Measurements from ENCODE around the gene MTHFD1L.
"Not testable (repeated sequence)": the region's sequence is repeated elsewhere in the genome, so short reads cannot be mapped to it uniquely, and the experiment has no call there.

Gene MTHFD1L

GRCh38 chr6:151045511-151046222 lies 180.2 kb downstream of the MTHFD1L start:
- not testable (repeated sequence) for DNase-seq

- no peak for DNase-seq
Observed at GRCh38 chr6:151051164-151051563, 185.7 kb downstream of the MTHFD1L start.

- no peak for DNase-seq
Observed at GRCh38 chr6:151052021-151052646, 186.6 kb downstream of the MTHFD1L start.

GRCh38 chr6:151054306-151054705 lies 188.8 kb downstream of the MTHFD1L start:
- DNase-seq = no peak

GRCh38 chr6:151056230-151056907 lies 190.9 kb downstream of the MTHFD1L start:
- no peak for DNase-seq

GRCh38 chr6:151057061-151057460 lies 191.6 kb downstream of the MTHFD1L start:
- no peak for DNase-seq

GRCh38 chr6:151058021-151058733 lies 192.7 kb downstream of the MTHFD1L start:
- DNase-seq = no peak

- no peak for DNase-seq
Observed at GRCh38 chr6:151059612-151060095, 194.2 kb downstream of the MTHFD1L start.

- no peak for DNase-seq
Observed at GRCh38 chr6:151060096-151060765, 194.7 kb downstream of the MTHFD1L start.

- no peak for DNase-seq
Observed at GRCh38 chr6:151060766-151061531, 195.4 kb downstream of the MTHFD1L start.

GRCh38 chr6:151063352-151063751 lies 197.8 kb downstream of the MTHFD1L start:
- no peak for DNase-seq

- DNase-seq = no peak
Observed at GRCh38 chr6:151063842-151064647, 198.5 kb downstream of the MTHFD1L start.

GRCh38 chr6:151065027-151065815 lies 199.7 kb downstream of the MTHFD1L start:
- no peak for DNase-seq

- DNase-seq = no peak
Observed at GRCh38 chr6:151067684-151068596, 202.4 kb downstream of the MTHFD1L start.

- DNase-seq = no peak
Observed at GRCh38 chr6:151068761-151069312, 203.3 kb downstream of the MTHFD1L start.

- DNase-seq = no peak
Observed at GRCh38 chr6:151069641-151070040, 204.1 kb downstream of the MTHFD1L start.

- no peak for DNase-seq
Observed at GRCh38 chr6:151070631-151071051, 205.1 kb downstream of the MTHFD1L start.

GRCh38 chr6:151071295-151071694 lies 205.8 kb downstream of the MTHFD1L start:
- no peak for DNase-seq

- DNase-seq = no peak
Observed at GRCh38 chr6:151073146-151073545, 207.6 kb downstream of the MTHFD1L start.

Data from NCI-H1694 treated with DMSO at 0.1 percent for 48 hours (cell line).